Left renal cortex interstitium (tissue), 4 donors: ENCODE measurements around the gene GPAT2. TPM values are rescaled to one million over a fixed set of nuclear protein-coding genes. Genes with fewer than 3 reads are reported as not detected.
"Not testable (repeated sequence)": the region's sequence is repeated elsewhere in the genome, so short reads cannot be mapped to it uniquely, and the experiment has no call there.

ENCODE experiments used
- DNase-seq, 4 donors: peaks; one replicate each; pipeline ENCODE4 v3.0.0-alpha.2; 2013; ENCODE audit warnings: low read depth in 4 of 4, low spot score in 2 of 4, missing footprints in 1 of 4
- polyA plus RNA-seq, 4 donors: library from polyadenylated mRNA; unstranded; fragments of 120-200 nt; gene quantifications; one replicate each; pipeline ENCODE4 v1.2.1, GENCODE V29; 2013; ENCODE audit not compliant: insufficient read length in 4 of 4

Gene GPAT2
- polyA plus RNA-seq, 4 donors = 2.9 to 5.0 (median 3.5) TPM

DNA sequence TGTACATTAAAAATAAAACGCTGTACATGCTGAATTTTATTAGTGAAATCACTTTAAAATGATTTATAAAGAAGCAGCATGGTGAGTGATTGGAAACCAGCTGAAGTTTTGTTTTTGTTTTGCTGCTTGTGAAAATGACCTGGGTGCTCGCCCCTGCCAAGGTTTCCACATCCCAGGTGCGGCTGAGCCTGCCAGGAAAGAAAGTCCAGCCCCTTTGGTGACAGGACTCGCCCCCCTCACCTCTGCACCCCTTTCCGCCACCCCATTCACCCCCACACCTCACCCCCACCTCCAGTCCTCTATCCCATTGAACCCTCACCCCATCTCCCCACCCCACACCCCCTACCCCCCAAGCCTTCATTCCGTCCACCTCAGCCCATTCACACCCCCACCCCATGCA, 43.8 kb downstream of the GPAT2 start:
- DNase-seq = not testable (repeated sequence)

Other genes starting within 250 kb of the GPAT2 start
- 10 to 100 TPM in 3 of 4 donors, 1 to 10 TPM in 1; 7.6 to 39.6 (median 18.7) TPM for gene ANKRD36C, start 43.1 kb downstream of the GPAT2 start, polyA plus RNA-seq
- 1 to 10 TPM; 3.0 to 5.1 (median 4.0) TPM for gene ADRA2B, start 81.7 kb upstream of the GPAT2 start, polyA plus RNA-seq
- under 1 TPM; 0.13 to 0.27 (median 0.18) TPM for gene ASTL, start 103.6 kb upstream of the GPAT2 start, polyA plus RNA-seq
- 1 to 10 TPM; 4.0 to 6.2 (median 4.7) TPM for gene DUSP2, start 110.5 kb upstream of the GPAT2 start, polyA plus RNA-seq
- 100 to 1,000 TPM; 122 to 146 (median 138) TPM for gene STARD7, start 173.9 kb upstream of the GPAT2 start, polyA plus RNA-seq
- gene TMEM127, start 231.1 kb upstream of the GPAT2 start, polyA plus RNA-seq = 10 to 100 TPM; 41.9 to 46.2 (median 45.2) TPM
- 10 to 100 TPM; 61.5 to 82.0 (median 72.3) TPM for gene CIAO1, start 231.3 kb upstream of the GPAT2 start, polyA plus RNA-seq